HG03342 (cell line): ENCODE results near the gene ZNF804A.
"Not testable (repeated sequence)": the region's sequence is repeated elsewhere in the genome, so short reads cannot be mapped to it uniquely, and the experiment has no call there.

Source experiments
- ATAC-seq: cut with Tn5 transposase; IDR thresholded peaks from one replicate; pipeline ENCODE4 v1.9.1; 2021; ENCODE audit warnings: mild to moderate bottlenecking, moderate library complexity; ENCODE audit not compliant: unreplicated experiment

ZNF804A gene

DNA sequence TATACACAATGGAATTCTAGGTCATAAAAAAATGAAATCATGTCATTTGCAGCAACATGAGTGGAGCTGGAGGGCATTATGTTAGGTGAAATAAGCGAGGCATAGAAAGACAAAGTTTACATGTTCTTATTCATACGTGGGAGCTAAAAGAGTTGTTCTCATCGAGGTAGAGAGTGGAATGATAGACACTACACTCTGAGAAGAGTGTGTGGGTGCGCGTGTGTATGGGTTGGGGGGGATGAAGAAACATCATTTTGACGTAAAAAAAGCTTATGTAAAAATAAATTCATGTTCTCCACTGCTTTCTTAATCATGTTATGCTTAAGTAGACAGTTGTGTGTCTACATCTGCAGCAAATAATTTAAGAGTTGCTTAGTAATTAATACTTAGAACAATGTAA is 123.6 kb downstream of the ZNF804A start:
- no peak for ATAC-seq

DNA sequence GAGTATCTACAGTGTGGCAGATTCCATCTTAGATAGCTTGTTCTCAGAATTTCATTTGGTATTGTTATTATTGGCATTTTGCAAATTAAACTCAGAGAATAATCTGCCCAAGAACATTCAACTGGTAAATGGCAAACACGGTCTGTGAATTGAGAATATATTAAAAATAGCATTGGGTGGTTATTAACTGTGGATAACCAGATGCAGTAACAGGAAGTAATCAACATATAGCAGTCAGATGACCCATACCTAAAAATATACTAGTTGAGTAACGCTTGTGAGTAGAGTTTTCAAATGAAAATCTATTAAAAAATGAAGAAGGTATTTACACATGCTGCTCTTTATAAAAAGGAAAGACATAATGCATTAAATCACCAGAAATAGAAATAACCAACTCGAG is 129.5 kb downstream of the ZNF804A start:
- ATAC-seq = no peak

DNA sequence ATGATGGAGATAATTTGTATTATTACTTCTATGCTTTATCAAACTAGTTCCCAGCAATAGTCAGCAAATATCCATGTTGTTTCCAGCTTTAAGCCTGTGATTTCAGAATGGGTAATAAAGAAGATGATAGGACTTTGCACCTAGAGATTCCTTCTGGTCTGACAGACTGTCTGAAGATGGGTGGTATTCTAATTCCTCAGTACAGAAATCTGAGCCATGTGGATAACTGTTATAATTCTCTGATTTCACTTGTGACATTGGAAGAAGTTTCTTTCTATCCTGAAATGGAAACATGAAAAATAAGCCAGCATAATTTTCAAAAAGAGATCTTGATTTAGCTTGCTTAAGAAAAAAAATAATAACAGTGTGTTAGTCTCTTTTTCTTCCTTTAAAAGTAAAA is 130.1 kb downstream of the ZNF804A start:
- no peak for ATAC-seq

DNA sequence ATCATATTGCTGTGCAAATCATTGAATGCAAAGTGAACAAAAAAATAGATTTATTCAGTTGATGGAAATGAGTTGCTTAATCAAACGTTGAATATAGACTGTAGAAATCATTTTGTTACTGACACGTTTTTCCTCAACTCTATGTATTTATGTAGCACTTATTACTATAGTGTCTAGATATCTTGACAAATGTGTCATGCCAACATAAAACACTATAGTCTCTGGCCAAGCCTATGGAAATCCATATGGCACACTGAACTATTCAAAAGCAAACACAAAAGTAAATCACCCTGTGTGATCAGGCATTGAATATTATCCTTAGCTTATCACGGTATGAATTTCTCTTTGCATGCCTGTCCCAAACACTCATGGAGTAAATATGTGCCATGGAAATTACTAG is 131.3 kb downstream of the ZNF804A start:
- ATAC-seq = no peak

DNA sequence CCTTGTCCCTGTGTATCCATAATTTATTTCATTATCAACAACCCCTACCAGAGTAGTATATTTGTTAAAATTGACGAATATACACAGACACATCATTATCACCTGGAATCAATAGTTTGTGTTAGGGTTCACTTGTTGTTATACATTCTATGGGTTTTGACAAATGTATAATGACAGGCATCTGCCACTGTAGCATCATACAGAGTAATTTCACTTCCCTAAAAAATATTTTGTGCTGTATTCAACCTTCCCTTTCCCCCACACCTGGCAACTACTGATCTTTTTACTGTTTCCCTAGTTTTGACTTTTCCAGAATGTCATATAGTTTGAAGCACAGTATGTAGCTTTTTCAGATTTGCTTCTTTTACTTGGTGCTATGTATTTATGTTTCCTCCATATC is 132.0 kb downstream of the ZNF804A start:
- ATAC-seq = peak; percentile 81

DNA sequence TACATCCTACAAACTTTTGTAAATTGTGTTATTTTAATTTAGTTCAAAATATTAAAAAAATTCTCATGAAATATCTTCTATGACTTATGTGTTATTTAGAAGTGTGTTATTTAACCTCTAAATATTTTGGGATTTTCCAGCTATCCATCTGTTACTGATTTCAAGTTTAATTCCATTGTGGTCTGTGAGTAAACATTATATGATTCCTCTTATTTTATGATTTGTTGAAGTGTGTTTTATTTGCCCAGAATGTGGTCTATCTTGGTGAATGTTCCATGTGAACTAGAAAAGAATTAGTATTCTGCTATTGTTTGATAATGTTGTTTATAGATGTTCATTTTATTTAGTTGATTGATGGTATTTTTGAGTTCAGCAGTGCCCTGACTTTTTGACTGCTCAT is 136.0 kb downstream of the ZNF804A start:
- no peak for ATAC-seq

DNA sequence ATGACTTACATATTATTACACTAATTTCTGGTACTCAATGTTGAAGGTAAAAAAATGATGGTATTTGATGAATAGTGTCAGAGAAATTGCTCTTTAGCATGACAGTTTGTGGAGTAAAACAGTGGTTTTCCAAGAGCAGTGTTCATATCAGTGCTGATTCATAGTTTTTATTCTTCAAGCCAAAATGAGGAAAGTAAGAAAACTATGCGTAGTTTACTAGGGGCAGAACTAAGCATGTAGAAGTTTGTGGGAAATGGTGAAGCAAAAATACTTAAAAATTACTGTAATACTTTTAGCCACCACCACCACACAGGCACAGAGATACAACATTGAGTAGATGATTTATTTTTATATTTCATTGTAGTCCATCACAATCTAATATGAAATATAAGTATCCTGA is 137.3 kb downstream of the ZNF804A start:
- no peak for ATAC-seq

DNA sequence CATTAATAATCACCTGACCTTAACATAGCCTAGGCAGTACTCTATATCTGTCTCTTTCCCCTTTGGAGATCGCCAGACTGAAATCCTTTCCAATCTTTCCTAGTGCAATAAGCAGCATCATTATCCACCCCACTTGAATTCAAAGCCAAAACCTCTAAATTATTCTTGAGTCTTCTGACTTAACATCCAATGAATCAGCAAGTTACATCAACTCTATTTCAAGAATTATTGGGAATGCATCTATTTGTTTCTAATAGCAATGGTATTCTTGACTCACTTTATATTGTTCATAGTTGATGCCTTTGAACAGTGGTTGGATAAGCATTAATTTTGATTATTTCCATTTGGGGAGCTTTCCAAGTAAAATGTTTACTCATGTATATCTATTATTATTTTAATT is 144.8 kb downstream of the ZNF804A start:
- no peak for ATAC-seq

DNA sequence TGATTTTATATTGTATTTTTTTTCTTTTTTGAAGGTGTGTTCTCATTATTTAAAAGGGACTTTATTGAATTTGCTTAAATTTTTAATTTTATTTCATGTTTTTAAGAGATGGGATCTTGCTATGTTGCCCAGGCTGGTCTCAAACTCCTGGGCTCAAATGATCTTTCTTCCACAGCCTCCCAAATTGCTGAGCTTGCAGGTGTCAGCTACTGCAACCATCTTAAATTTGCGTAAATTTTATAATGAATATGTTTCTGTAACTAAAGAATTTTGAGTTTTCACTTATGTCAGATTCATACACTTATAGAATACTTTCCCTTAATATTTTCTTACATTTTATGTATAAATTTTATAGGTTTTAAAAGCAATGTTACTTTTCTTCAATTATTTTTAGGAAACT is 157.8 kb downstream of the ZNF804A start:
- no peak for ATAC-seq

DNA sequence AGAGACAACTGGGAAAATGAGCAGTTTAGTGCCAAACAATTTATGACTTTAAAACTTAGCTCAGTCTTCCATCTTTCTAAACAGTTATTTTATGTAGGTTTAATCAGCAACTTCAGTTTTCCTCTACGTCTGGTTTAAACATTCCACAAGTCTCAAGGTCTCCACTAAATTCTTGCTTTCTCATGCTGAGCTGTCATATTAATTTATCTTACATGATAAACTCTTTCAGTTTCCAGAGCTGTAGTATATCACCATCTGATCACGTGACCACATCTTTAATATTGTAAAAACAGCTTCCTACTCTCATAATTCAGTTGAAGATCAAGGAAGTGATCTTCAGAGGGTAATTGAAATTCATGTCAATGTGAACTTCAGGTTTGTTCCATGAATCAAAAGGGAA is 158.6 kb downstream of the ZNF804A start:
- no peak for ATAC-seq

DNA sequence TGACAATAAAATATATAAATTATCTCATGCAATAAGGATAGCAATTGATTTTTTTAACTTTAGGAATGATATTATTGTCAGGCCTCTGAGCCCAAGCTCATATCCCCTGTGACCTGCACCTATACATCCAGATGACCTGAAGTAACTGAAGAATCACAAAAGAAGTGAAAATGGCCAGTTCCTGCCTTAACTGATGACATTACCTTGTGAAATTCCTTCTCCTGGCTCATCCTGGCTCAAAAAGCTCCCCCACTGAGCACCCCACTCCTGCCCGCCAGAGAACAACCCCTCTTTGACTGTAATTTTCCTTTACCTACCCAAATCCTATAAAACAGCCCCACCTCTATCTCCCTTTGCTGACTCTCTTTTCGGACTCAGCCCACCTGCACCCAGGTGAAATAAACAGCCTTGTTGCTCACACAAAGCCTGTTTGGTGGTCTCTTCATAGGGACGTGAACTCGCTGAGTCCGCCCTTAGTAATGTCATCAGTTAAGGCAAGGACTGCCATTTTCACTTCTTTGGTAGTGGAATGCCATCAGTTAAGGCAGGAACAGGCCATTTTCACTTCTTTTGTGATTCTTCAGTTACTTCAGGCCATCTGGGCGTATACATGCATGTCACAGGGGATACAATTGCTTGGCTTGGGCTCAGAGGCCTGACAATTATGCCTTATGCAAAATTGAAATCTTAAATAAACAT is 161.4 kb downstream of the ZNF804A start:
- ATAC-seq = not testable (repeated sequence)

DNA sequence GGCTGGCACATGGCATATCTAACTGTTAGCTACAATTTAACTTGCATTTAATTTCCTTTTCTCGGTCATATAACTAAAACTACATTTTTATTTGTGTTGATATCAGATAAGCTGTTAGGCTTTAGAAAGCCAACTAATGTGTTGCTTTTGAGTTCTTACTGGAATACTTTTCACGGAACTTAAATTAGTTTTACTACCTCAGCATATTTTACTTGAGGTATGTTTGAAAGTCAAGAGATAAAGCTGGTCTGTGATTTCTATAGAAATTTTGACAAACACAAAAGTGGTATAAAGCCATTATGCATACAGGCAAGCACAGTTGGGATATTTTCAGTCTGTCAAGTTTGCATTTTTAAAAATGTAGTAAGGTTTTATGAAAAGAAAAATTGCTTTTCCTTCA is 162.6 kb downstream of the ZNF804A start:
- no peak for ATAC-seq

DNA sequence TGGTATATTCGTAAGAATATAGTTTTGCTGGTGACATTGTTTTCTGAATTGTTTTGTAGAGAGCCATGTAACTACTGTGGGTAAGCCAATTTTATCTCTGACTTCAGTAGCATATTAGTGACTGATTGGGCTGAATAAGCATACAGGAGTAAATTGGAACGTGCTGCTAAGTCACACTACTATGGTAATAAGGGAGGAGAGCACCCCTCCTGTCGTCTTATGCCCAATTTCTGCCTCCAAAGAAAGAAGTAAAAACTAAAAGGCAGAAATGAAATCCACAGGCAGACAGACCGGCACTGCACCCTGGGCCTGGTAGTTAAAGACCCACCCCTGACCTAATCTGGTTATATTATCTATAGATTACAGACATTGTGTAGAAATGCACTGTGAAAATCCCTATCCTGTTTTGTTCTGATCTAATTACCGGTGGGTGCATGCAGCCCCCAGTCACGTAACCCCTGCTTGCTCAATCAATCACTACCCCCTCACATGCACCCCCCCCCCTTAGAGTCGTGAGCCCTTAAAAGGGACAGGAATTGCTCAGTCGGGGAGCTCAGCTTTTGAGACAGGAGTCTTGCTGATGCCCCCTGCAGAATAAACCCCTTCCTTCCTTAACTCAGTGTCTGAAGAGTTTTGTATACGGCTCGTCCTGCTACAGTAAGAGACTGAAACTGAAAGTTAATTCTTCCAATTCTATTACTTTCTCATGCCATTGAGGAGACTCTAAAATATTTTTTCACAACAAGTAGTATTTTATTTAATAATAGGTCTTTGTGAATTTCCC is 167.0 kb downstream of the ZNF804A start:
- no peak for ATAC-seq

DNA sequence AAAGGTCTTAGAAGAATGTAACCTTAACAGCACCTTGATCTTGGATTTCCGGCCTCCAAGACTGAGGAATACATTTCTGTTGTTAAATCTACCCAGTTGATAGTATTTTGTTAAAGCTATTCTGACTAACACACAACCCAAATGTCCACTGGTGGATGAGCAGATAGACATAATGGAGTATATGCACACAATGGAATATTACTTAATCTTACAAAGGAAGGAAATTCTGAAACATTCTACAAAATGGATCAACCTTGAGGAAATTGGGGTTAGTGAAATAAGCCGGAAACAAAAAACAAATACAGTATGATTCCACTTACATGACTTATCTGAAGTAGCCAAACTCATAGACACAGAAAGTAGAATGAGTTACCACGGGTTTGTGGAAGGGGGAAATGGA is 168.7 kb downstream of the ZNF804A start:
- no peak for ATAC-seq

DNA sequence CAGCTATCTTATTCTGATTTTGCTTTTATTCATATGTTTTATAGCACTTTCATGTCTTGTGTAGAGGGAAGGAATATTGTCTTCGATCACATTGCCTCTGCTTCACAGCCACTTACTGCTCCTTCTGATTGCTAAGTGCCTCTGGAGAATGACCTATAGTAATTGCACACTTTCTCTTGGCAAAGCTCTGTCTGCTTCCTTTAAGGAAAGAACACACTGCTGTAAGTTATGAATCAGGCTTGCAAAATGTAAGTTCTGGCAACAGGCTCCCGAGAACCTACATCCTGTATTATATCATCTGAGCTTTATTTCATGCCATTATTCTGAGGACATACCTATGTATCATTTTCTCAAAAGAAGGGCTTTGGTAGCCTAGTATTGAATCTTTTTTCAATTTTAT is 170.7 kb downstream of the ZNF804A start:
- no peak for ATAC-seq

DNA sequence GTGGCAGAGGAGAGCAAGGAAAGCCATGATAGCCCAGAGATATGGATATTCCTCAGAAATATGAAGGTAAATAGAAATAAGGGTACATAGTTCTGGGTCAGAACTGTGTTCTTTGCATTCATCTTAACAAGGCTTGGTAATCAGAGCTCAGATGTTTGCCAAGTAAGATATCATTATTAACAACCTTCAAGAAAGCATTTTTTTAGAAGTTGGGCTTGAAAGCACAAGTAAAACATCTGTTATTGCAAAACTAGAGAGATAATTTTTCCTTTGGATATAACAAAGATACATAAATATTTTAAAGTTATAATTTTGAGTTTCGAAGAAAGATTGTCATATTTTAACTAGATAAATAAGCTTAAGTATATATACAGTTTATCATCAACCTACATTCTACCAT is 171.4 kb downstream of the ZNF804A start:
- no peak for ATAC-seq

DNA sequence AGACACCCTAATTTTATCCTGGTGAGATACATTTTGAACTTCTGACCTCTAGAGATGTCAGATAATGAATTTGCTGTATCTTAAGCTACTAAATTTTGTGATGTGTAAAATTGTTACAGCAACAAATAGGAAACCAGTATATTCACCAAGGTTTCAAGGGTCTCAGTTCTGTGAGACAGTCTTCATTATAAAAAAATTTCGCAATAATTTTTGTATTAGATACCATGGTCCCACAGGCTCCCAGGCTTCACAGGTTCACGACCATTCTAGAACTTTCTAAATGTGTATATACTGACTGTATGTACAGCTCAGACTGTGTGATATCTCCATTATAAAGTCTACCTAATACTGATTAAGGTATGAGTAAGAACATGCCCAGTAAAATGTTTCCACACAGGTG is 181.4 kb downstream of the ZNF804A start:
- ATAC-seq = no peak

DNA sequence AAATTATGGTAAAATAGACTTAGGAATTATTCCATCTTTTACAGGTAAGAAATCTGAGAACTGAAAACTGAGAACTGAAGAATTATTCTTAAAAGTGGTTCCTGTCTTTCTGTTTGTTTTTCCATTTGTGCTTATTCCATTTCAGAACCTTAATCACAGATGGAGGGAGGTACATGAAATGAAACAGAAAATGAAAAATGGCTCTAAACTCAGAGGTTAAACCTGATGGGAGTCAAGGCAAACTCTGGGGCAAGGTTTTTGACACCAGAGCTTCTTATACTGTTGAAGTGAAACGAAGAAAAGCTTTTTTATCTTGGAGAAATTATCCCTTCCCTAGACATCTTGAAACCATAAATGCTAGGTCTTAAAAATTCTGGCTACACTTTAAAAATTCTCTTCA is 182.1 kb downstream of the ZNF804A start:
- no peak for ATAC-seq

DNA sequence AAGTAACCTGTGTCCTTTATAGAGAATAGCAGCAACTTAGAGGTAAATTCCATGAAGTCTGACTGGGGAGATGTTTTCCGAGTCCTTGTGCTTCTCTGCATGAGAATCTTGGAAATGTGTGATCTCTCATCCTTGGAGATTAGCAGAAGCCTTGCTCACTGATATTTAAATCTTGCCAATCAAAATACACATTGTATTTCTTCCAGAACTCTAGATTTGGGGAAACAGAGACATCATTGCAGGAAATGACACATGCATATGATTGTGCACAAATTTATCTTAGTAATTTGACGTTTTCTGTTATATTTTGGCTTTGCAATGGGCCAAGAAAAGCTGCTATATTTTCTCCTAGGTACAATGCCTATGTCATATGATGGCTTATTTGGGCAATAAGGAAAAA is 182.6 kb downstream of the ZNF804A start:
- no peak for ATAC-seq

DNA sequence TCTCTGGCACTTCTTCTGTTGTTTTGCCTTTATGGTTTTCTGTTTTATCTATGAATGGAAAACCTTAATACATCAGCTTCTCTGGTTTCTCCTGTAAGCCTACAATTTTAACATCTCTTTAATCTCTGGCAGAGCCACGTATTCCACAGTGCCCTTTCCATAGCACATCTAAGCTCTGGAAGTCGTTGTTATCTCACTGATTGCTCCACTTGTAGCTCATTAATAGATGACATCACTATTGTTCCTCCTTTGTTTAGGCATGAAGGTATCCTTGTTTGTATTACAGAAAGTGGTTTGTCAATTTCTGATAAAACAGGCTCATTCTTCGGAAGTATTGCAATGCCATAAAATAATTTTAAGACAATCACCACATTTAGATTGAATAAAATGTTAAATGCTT is 185.2 kb downstream of the ZNF804A start:
- no peak for ATAC-seq

DNA sequence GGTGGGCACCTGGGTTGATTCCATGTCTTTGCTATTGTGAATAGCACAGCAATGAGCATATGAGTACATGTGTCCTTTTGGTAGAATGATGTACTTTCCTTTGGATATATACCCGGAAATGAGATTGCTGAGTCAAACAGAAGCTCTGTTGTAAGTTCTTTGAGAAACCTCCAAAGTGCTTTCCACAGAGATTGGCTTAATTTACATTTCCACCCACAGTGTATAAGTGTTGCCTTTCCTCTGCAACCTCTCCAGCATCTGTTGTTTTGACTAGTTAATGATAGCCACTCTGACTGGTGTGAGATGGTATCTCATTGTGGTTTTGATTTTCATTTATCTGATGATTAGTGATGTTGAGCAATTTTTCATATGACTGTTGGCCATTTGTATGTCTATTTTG is 194.8 kb downstream of the ZNF804A start:
- no peak for ATAC-seq

DNA sequence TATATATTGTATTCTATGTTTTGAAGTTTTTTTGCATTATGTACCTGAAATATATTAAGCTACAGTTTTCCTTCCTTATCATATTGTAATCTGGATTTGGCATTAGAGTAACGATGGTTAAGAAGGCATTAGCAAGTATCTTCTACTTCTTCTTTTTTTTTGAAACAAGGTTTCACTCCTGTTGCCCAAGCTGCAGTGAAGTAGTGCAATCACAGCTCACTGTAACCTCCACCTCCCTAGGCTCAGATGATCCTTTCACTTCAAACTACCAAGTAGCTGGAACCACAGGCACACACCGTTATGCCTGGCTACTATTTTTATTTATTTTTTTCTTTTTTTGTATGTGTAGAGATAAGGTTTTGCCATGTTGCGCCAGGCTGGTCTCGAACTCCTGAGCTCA is 201.1 kb downstream of the ZNF804A start:
- ATAC-seq = no peak

DNA sequence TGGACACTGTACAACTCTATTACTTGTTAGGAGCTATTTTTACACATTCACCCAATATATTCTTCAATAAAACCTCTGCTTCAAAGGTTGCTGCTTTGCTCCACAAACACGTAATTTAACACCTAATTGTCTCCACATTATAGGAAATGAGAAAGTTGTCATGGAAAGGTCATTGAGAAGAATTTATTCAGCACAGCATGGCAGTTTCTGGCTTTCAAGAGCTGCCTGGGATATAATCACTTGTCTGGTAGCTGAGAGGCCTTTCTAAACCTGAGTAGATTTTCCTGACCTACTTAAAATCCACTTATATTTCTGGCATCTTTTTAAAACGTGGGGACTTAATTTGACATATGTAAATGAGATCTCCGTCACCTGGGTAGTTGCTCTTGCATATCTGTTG is 216.1 kb downstream of the ZNF804A start:
- no peak for ATAC-seq
